Fibroblast of lung (primary cell): Measurements from ENCODE around the gene SORCS2.

Experiments
- EZH2 ChIP-seq: IDR thresholded peaks from 2 replicates; pipeline ENCODE4 v1.5.1; 2012; ENCODE audit warnings: low read length, control low read depth, mild to moderate bottlenecking; ENCODE audit errors: missing control alignments
- TF ChIP-seq, protein P1 (sequence below), 2 donors: IDR thresholded peaks in 1 of 2; conservative IDR thresholded peaks in 1 of 2; 1 replicate in 1 of 2; 2 replicates in 1 of 2; pipeline ENCODE4 v1.5.1; 2011 to 2012; ENCODE audit warnings: low read length in 2 of 2, control low read depth in 1 of 2, inconsistent platforms in 1 of 2, low read depth in 1 of 2, mild to moderate bottlenecking in 1 of 2

DNA sequence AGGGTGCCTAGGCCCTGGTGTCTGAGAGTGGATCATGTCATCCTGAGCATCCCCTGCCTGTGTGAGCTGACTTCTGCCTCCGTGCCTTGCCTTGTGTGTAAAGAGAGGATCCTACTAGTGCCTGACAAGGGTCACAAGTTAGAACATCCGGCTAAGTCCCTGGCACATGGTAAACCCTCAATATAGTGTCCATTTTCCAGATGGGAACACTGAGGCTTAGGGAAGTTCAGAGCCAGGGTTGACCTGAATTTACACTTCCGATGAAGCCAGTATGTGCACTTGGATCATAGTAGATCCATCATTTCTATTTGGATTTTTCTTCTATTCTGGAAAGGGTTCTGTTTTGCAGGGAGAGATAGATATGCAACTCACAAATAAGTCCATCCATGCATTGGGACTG is 254.9 kb downstream of the SORCS2 start:
- TF ChIP-seq, protein P1, sequence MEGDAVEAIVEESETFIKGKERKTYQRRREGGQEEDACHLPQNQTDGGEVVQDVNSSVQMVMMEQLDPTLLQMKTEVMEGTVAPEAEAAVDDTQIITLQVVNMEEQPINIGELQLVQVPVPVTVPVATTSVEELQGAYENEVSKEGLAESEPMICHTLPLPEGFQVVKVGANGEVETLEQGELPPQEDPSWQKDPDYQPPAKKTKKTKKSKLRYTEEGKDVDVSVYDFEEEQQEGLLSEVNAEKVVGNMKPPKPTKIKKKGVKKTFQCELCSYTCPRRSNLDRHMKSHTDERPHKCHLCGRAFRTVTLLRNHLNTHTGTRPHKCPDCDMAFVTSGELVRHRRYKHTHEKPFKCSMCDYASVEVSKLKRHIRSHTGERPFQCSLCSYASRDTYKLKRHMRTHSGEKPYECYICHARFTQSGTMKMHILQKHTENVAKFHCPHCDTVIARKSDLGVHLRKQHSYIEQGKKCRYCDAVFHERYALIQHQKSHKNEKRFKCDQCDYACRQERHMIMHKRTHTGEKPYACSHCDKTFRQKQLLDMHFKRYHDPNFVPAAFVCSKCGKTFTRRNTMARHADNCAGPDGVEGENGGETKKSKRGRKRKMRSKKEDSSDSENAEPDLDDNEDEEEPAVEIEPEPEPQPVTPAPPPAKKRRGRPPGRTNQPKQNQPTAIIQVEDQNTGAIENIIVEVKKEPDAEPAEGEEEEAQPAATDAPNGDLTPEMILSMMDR (conservative IDR thresholded peaks at IDR 0.05 in 1 of 2, IDR thresholded peaks at IDR 0.05 in 1 of 2; ENCODE audit: low read depth in 1 of 2, low read length in 2 of 2) = no peak
- TF ChIP-seq EZH2 = no peak
